Keratinocyte (primary cell): ENCODE measurements around the gene STXBP1. TPM values are rescaled to one million over a fixed set of nuclear protein-coding genes. Genes with fewer than 3 reads are reported as not detected.

Source experiments
- DNase-seq: peaks from one replicate; pipeline ENCODE4 v3.0.0-alpha.2; 2011; ENCODE audit warnings: low read depth, missing footprints, low spot score
- FAIRE-seq: peaks from 2 replicates; lab custom pipeline; 2011; peaks lifted over from hg19 to GRCh38; lab: Jason Lieb, UNC
- H2AFZ ChIP-seq: 2 replicates; pipeline ENCODE4 v1.6.0; 2012; ENCODE audit warnings: low read length, control low read depth, inconsistent platforms; ENCODE audit not compliant: control insufficient read depth
- H3K27ac ChIP-seq: 2 replicates; pipeline ENCODE4 v1.5.1; 2011; ENCODE audit warnings: low read length; ENCODE audit not compliant: control insufficient read depth, insufficient read depth
- H3K27me3 ChIP-seq: 3 replicates; pipeline ENCODE4 v1.6.0; 2011; ENCODE audit warnings: low read length; ENCODE audit not compliant: control insufficient read depth, insufficient read depth; ENCODE audit errors: extremely low read depth
- H3K36me3 ChIP-seq, 2 experiments: 2 replicates in 1 of 2; 3 replicates in 1 of 2; pipeline ENCODE4 v1.5.1; 2011; ENCODE audit warnings: low read length in 2 of 2, mild to moderate bottlenecking in 1 of 2; ENCODE audit not compliant: control insufficient read depth in 2 of 2, insufficient read depth in 2 of 2; ENCODE audit errors: extremely low read depth in 1 of 2
- H3K4me1 ChIP-seq: 3 replicates; pipeline ENCODE4 v1.5.1; 2011; ENCODE audit warnings: low read length; ENCODE audit not compliant: control insufficient read depth, insufficient read depth; ENCODE audit errors: extremely low read depth
- H3K4me2 ChIP-seq: 3 replicates; pipeline ENCODE4 v1.6.0; 2011; ENCODE audit warnings: low read depth, low read length; ENCODE audit not compliant: control insufficient read depth, insufficient read depth; ENCODE audit errors: extremely low read depth
- H3K4me3 ChIP-seq, 3 experiments: fragments of 200-600 bp in 1 of 3; sonication (generic) in 1 of 3; 2 replicates in 2 of 3; 3 replicates in 1 of 3; pipeline ENCODE4 v1.5.1; 2011 to 2016; ENCODE audit warnings: low read length in 3 of 3, mild to moderate bottlenecking in 3 of 3, control low read depth in 2 of 3, inconsistent platforms in 1 of 3, low read depth in 1 of 3, mixed read lengths in 1 of 3, mixed run types in 1 of 3, moderate library complexity in 1 of 3; ENCODE audit not compliant: control insufficient read depth in 2 of 3, insufficient read depth in 2 of 3; ENCODE audit errors: extremely low read depth in 1 of 3
- H3K79me2 ChIP-seq: 2 replicates; pipeline ENCODE4 v1.6.0; 2012; ENCODE audit warnings: low read length; ENCODE audit not compliant: control insufficient read depth, insufficient read depth
- H3K9ac ChIP-seq: 3 replicates; pipeline ENCODE4 v1.6.0; 2011; ENCODE audit warnings: low read length; ENCODE audit not compliant: control insufficient read depth, insufficient read depth; ENCODE audit errors: extremely low read depth
- H3K9me1 ChIP-seq: 3 replicates; pipeline ENCODE4 v1.6.0; 2011; ENCODE audit warnings: low read length; ENCODE audit not compliant: control insufficient read depth, insufficient read depth; ENCODE audit errors: extremely low read depth
- H3K9me3 ChIP-seq: 2 replicates; pipeline ENCODE4 v1.5.1; 2012; ENCODE audit warnings: low read depth, low read length; ENCODE audit not compliant: control insufficient read depth
- H4K20me1 ChIP-seq: 3 replicates; pipeline ENCODE4 v1.6.0; 2011; ENCODE audit warnings: low read length; ENCODE audit not compliant: control insufficient read depth, insufficient read depth; ENCODE audit errors: extremely low read depth
- EZH2 ChIP-seq: IDR thresholded peaks from one replicate; pipeline ENCODE4 v1.6.1; 2012; ENCODE audit warnings: inconsistent platforms, mild to moderate bottlenecking, low read length, moderate library complexity
- dilution Hi-C: fragments of 300-500 bp; cut with MboI; formaldehyde crosslinking; loops from one replicate; pipeline ENCODE4 v1.7.0; 2020; ENCODE audit warnings: low sequenced_read_pairs; ENCODE audit not compliant: extremely low pct_ligation_motif_present
- polyA plus RNA-seq, 5 experiments: library from polyadenylated mRNA; depleted of rRNA in 3 of 5; stranded (reverse) in 3 of 5; stranded (forward) in 1 of 5; unstranded in 1 of 5; fragments of >200 nt; gene quantifications; 1 replicate in 1 of 5; 2 replicates in 3 of 5; 3 replicates in 1 of 5; pipeline versions ENCODE4 v1.2.1 to v1.2.3, GENCODE V29; 2011 to 2012; ENCODE audit warnings: missing spikeins in 2 of 5, low read depth in 1 of 5, low replicate concordance in 1 of 5
- TF ChIP-seq, protein P1 (sequence below), 3 experiments: IDR thresholded peaks in 1 of 3; conservative IDR thresholded peaks in 1 of 3; optimal IDR thresholded peaks in 1 of 3; 2 replicates in 2 of 3; 3 replicates in 1 of 3; pipeline versions ENCODE3 to v1.5.1; 2011; ENCODE audit warnings: low read length in 3 of 3, mild to moderate bottlenecking in 3 of 3, moderate library complexity in 2 of 3, control low read depth in 1 of 3, inconsistent platforms in 1 of 3; ENCODE audit not compliant: insufficient read depth in 2 of 3; ENCODE audit errors: extremely low read depth in 1 of 3

The STXBP1 gene
- polyA plus RNA-seq, 1 donor (not counting 4 experiments of a cell fraction or from before 2014, with no cell fraction given): 17.1 TPM

DNA sequence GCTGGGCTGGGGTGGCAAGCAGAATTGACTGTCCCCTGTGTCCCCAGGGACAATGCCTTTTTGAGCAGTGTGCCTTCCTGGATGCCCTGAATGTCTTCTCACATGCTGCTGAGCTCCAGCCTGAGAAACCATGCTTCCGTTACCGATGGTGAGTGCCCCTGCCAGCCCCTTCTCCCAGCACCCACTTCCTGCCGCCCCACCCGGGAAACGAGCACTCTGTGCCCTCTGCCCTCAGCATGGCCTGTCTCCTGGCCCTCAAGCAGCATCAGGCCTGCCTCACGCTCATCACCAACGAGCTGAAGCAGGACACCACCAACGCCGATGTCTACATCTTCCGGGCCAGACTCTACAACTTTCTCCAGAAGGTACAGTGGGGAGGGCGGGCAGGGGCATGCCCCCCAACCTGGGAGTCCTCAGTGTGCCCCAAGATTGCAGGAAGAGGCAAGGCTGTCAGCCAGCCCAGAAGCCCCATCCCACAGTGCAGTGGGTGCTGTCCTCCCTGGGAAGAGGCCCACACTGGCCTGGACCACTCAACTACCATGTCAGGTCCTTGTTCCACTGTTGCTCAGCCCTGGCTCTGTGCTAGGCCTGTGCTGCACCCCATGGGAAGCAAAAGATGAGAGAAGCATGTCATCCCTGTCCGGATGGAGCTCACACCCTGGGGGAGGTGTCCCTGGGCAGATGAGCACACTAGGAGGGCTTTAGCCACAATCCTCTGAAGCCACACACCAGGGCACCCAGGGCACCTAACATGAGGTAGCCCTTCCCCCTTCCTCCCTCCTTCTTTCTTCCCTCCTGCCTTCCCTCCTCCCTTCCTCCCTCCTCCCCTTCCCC, 108.2 kb downstream of the STXBP1 start:
- Histone ChIP-seq H3K79me2 (no peaks in the 10 kb centered on the region), H4K20me1 (no peaks in the 10 kb centered on the region), H3K27me3 (no peaks in the 10 kb centered on the region), H3K4me1 (peaks cover 20% of the 10 kb centered on the region), H3K4me3 (no peak overlapping the region), H3K9ac (no peak overlapping the region), H3K9me1 (no peaks in the 10 kb centered on the region), H3K9me3 (no peaks in the 10 kb centered on the region), H3K4me2 (no peak overlapping the region), H3K27ac (no peak overlapping the region), H2AFZ (no peak overlapping the region), H3K36me3 (no peaks in the 10 kb centered on the region)
- FAIRE-seq (no peak), DNase-seq (no peak)
- dilution Hi-C loops: no loop called here
- TF ChIP-seq EZH2: no peak
- TF ChIP-seq, protein P1, sequence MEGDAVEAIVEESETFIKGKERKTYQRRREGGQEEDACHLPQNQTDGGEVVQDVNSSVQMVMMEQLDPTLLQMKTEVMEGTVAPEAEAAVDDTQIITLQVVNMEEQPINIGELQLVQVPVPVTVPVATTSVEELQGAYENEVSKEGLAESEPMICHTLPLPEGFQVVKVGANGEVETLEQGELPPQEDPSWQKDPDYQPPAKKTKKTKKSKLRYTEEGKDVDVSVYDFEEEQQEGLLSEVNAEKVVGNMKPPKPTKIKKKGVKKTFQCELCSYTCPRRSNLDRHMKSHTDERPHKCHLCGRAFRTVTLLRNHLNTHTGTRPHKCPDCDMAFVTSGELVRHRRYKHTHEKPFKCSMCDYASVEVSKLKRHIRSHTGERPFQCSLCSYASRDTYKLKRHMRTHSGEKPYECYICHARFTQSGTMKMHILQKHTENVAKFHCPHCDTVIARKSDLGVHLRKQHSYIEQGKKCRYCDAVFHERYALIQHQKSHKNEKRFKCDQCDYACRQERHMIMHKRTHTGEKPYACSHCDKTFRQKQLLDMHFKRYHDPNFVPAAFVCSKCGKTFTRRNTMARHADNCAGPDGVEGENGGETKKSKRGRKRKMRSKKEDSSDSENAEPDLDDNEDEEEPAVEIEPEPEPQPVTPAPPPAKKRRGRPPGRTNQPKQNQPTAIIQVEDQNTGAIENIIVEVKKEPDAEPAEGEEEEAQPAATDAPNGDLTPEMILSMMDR (optimal IDR thresholded peaks at IDR 0.05 in 1 of 3, IDR thresholded peaks at IDR 0.05 in 1 of 3, conservative IDR thresholded peaks at IDR 0.05 in 1 of 3; ENCODE audit: extremely low read depth in 1 of 3, insufficient read depth in 2 of 3, low read length in 3 of 3): no peak

GRCh38 chr9:127720865-127721227, 108.8 kb downstream of the STXBP1 start:
- Histone ChIP-seq H3K36me3 (no peaks in the 10 kb centered on the region), H3K27me3 (no peaks in the 10 kb centered on the region), H3K9me1 (no peaks in the 10 kb centered on the region), H3K4me2 (no peak overlapping the region), H4K20me1 (no peaks in the 10 kb centered on the region), H3K79me2 (no peaks in the 10 kb centered on the region), H3K27ac (no peak overlapping the region), H3K4me3 (no peak overlapping the region), H3K4me1 (peaks cover 20% of the 10 kb centered on the region), H3K9ac (peak overlapping the region; percentile 9), H3K9me3 (no peaks in the 10 kb centered on the region), H2AFZ (no peak overlapping the region)
- dilution Hi-C loops: no loop called here
- DNase-seq (no peak), FAIRE-seq (no peak)
- TF ChIP-seq, protein P1 (optimal IDR thresholded peaks at IDR 0.05 in 1 of 3, IDR thresholded peaks at IDR 0.05 in 1 of 3, conservative IDR thresholded peaks at IDR 0.05 in 1 of 3; ENCODE audit: extremely low read depth in 1 of 3, insufficient read depth in 2 of 3, low read length in 3 of 3): no peak
- TF ChIP-seq EZH2: no peak
